ENCODE measurements around the gene POLE. TPM values are rescaled to one million over a fixed set of nuclear protein-coding genes. Genes with fewer than 3 reads are reported as not detected.

POLE gene
- total and polyA plus RNA-seq, 8 donors = 7.2 to 45.7 (median 16.0) TPM

DNA sequence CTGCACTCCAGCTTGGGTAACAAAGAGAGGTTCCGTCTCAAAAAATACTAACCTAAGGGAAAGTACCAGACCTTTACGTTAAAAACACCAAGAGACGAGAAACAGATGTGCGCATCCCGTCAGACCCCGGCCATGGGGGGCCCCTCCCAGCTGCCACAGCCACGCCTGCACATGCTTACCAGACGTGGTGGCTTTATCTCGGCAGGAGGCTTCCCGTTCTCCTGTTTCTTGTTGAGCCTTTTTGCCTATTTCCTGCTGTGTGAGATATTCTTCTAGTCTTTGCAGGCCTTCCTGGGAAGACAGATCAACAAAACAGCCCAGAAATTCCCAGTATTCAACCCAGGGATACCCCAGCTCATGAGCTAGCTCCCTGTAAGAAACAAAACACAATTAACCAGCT is 47.1 kb upstream of the POLE start:
- DNase-seq (no peak), FAIRE-seq (no peak), ATAC-seq (no peak)
- Histone ChIP-seq H3K27me3 (no peaks in the 10 kb centered on the region), H3K27ac (no peak overlapping the region), H3K36me3 (peaks cover 0 to 38% (median 21%) of the 10 kb centered on the region in 3 donors), H3K4me3 (no peak overlapping the region), H3K9me3 (no peaks in the 10 kb centered on the region), H3K4me1 (no peaks in the 10 kb centered on the region)
- 82 to 93% methylated on average over 10 of the region's 10 CpGs for WGBS, 2 donors
- TF ChIP-seq, protein P1, sequence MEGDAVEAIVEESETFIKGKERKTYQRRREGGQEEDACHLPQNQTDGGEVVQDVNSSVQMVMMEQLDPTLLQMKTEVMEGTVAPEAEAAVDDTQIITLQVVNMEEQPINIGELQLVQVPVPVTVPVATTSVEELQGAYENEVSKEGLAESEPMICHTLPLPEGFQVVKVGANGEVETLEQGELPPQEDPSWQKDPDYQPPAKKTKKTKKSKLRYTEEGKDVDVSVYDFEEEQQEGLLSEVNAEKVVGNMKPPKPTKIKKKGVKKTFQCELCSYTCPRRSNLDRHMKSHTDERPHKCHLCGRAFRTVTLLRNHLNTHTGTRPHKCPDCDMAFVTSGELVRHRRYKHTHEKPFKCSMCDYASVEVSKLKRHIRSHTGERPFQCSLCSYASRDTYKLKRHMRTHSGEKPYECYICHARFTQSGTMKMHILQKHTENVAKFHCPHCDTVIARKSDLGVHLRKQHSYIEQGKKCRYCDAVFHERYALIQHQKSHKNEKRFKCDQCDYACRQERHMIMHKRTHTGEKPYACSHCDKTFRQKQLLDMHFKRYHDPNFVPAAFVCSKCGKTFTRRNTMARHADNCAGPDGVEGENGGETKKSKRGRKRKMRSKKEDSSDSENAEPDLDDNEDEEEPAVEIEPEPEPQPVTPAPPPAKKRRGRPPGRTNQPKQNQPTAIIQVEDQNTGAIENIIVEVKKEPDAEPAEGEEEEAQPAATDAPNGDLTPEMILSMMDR (IDR thresholded peaks at IDR 0.05) = no peak
- intact Hi-C loops (cut with DNase I) = no loop called here

DNA sequence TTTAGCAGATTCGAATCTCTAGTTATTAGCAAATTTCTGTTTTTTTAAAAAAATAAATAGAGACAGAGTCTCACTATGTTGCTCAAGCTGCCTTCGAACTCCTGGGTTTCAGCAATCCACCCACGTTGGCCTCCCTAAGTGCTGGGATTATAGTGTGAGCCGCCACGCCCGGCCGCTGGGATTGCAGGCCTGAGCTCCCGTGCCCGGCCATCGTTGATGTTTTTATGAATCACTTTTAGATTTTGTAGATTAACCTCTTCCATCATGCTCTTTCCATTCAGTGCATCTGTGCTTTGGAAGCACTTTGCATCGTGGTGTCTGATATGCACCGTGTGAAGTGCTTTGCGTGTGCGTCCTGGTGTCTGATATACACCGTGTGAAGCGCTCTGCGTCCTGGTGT is 44.4 kb upstream of the POLE start:
- Histone ChIP-seq H3K27ac (no peak overlapping the region), H3K4me3 (no peak overlapping the region), H3K4me1 (no peaks in the 10 kb centered on the region), H3K27me3 (no peaks in the 10 kb centered on the region), H3K36me3 (peaks cover 0 to 45% (median 21%) of the 10 kb centered on the region in 3 donors), H3K9me3 (no peaks in the 10 kb centered on the region)
- no peak for ATAC-seq
- 92 to 94% methylated on average over 17 of the region's 17 CpGs for WGBS, 2 donors
- intact Hi-C loops (cut with DNase I) = no loop called here
- DNase-seq = no peak
- FAIRE-seq = no peak
- TF ChIP-seq, protein P1 (IDR thresholded peaks at IDR 0.05) = no peak

DNA sequence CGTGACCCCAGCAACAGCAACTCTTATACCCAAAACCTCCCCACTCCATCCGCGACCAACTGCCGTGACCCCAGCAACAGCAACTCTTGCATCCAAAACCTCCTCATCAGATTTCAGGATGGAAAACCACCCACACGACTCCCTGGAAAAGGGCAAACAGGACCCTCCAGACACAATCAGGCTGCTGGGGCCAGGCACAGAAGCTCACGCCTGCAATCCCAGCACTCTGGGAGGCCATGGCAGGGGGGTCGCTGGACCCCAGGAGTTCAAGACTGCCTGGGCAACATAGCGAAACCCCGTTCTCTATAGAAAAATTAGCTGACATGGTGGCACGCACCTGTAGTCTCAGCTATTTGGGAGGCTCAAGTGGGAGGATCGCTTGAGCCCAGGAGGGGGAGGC is 43.2 kb upstream of the POLE start:
- FAIRE-seq = no peak
- intact Hi-C loops (cut with DNase I) = no loop called here
- peak in 1 of 4 donors; percentile 11 for ATAC-seq
- no peak overlapping the region for H3K27ac ChIP-seq
- H3K9me3 ChIP-seq = no peaks in the 10 kb centered on the region
- no peak overlapping the region for H3K4me3 ChIP-seq
- TF ChIP-seq, protein P1 (IDR thresholded peaks at IDR 0.05) = no peak
- no peaks in the 10 kb centered on the region for H3K27me3 ChIP-seq
- WGBS, 2 donors = 95% methylated on average over 11 of the region's 11 CpGs
- H3K36me3 ChIP-seq = peaks cover 0 to 54% (median 19%) of the 10 kb centered on the region in 3 donors
- DNase-seq = no peak
- H3K4me1 ChIP-seq = no peaks in the 10 kb centered on the region

DNA sequence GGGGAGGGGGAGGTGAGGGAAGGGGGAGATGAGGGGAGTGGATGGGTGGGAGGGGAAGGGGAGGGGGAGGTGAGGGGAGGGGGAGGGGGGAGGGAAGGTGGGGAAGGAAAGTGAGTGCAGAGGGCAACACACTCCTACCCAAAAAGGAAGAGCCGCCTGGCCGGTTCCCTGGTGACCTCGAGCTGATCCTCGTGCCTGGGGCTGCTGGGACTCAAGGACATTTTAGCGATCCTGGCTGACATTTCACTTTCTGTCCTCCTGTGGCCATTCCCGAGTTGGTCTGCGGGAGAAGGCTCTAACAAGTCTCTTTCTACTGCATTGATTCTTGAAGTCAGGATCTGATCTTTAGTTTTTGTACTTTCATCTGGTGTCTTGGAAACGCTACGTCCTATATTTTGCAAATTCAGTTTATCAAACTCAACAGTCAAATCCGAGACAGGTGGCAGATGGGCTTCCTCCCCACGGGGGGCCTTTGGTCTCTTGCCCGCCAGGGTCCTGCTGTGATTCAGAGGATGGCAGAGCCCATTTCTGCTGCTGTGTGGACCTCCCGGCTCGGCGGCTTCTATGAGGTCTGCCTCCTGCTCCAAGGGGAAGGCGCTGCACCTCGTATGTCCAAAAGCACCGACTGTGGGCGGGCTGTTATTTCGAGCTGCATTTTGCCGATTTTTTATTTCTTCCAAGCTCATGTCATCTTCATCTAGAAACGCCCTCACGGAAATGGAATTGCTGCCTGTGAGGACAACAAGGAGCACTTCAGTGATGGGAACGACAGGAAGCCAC is 42.6 kb upstream of the POLE start:
- TF ChIP-seq, protein P1 (IDR thresholded peaks at IDR 0.05) = no peak
- 83 to 84% methylated on average over 24 of the region's 24 CpGs for WGBS, 2 donors
- no peak for FAIRE-seq

GRCh38 chr12:132728502-132728901 is 41.4 kb upstream of the POLE start:
- H3K9me3 ChIP-seq = no peaks in the 10 kb centered on the region
- H3K4me3 ChIP-seq = no peak overlapping the region
- intact Hi-C loops (cut with DNase I) = no loop called here
- H3K4me1 ChIP-seq = no peaks in the 10 kb centered on the region
- WGBS, 2 donors = 97 to 99% methylated on average over 7 of the region's 7 CpGs
- DNase-seq (no peak), FAIRE-seq (no peak), ATAC-seq (no peak)
- no peaks in the 10 kb centered on the region for H3K27me3 ChIP-seq
- TF ChIP-seq, protein P1 (IDR thresholded peaks at IDR 0.05) = no peak
- H3K27ac ChIP-seq = no peak overlapping the region
- peaks cover 6 to 49% (median 11%) of the 10 kb centered on the region in 3 donors for H3K36me3 ChIP-seq

More for the DNA sequence above, 42.6 kb upstream of the POLE start:
- ATAC-seq (peak in 1 of 4 donors; percentile 31), DNase-seq (no peak)
- Histone ChIP-seq H3K27ac (no peak overlapping the region), H3K36me3 (peaks cover 2 to 58% (median 19%) of the 10 kb centered on the region in 3 donors), H3K27me3 (no peaks in the 10 kb centered on the region), H3K9me3 (no peaks in the 10 kb centered on the region), H3K4me1 (no peaks in the 10 kb centered on the region), H3K4me3 (no peak overlapping the region)
- intact Hi-C loops (cut with DNase I) = no loop called here
